Measurements from ENCODE around the gene OLFML2B. TPM values are rescaled to one million over a fixed set of nuclear protein-coding genes. Genes with fewer than 3 reads are reported as not detected.
A peak's percentile ranks its signal among the peaks of the same experiment; 100 is the strongest.

Gene OLFML2B
- total and polyA plus RNA-seq, 12 donors: 5.5 to 24.4 (median 15.7) TPM

- DNase-seq: no peak
- peak overlapping the region in 2 of 5 donors; percentile 25 to 39 for H3K27ac ChIP-seq
- intact Hi-C loops (cut with DNase I): no loop called here
- TF ChIP-seq POLR2A (IDR thresholded peaks at IDR 0.05): no peak
- no peak for TF ChIP-seq CTCF (IDR thresholded peaks at IDR 0.05)
- H3K9me3 ChIP-seq (replicated peaks in 1 of 3): no peaks in the 10 kb centered on the region
- H3K36me3 ChIP-seq (replicated peaks in 1 of 2): no peaks in the 10 kb centered on the region
- H3K27me3 ChIP-seq: no peaks in the 10 kb centered on the region
- H3K4me3 ChIP-seq: peak overlapping the region in 1 of 4 donors; percentile 66
- peaks cover 0 to 6% of the 10 kb centered on the region in 2 donors for H3K4me1 ChIP-seq (replicated peaks in 1 of 2)
- WGBS, 4 donors: 82 to 83% (median 82%) methylated on average over 9 of the region's 9 CpGs
Measured at GRCh38 chr1:162022626-162023025, 1.0 kb downstream of the OLFML2B start.

GRCh38 chr1:162021124-162021523, 2.5 kb downstream of the OLFML2B start:
- intact Hi-C loops (cut with DNase I): no loop called here
- Histone ChIP-seq H3K36me3 (replicated peaks in 1 of 2) (no peaks in the 10 kb centered on the region), H3K4me3 (no peak overlapping the region), H3K27me3 (no peaks in the 10 kb centered on the region), H3K27ac (peak overlapping the region in 1 of 5 donors; percentile 17), H3K4me1 (replicated peaks in 1 of 2) (peaks cover 0 to 9% of the 10 kb centered on the region in 2 donors), H3K9me3 (replicated peaks in 1 of 3) (no peaks in the 10 kb centered on the region)
- 76 to 92% (median 80%) methylated on average over 4 of the region's 4 CpGs for WGBS, 4 donors
- TF ChIP-seq POLR2A (IDR thresholded peaks at IDR 0.05) (no peak), CTCF (IDR thresholded peaks at IDR 0.05) (no peak)
- DNase-seq: no peak

DNA sequence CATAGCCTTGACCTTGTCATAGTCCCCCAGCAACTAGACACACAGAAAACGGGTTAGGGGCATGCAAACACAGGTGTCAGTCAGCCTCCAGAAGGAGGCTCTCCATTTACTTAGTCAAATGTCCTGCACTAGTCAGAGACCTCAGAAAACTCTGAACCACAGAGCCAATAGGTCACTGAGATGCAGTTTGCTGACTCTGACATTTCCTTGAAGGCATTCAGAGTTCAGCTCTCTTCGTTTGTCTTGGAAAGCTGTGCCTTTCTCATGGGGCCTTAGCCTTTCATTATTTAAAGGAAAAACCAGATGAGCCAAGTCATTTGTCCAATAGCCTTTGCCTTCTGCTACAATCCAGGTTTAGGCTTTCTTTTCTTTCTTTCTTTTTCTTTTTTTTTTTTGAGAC, 3.5 kb downstream of the OLFML2B start:
- no peaks in the 10 kb centered on the region for H3K9me3 ChIP-seq (replicated peaks in 1 of 3)
- H3K4me3 ChIP-seq: no peak overlapping the region
- H3K4me1 ChIP-seq (replicated peaks in 1 of 2): peaks cover 4 to 18% of the 10 kb centered on the region in 2 donors
- H3K36me3 ChIP-seq (replicated peaks in 1 of 2): no peaks in the 10 kb centered on the region
- TF ChIP-seq POLR2A (IDR thresholded peaks at IDR 0.05): no peak
- WGBS, 4 donors: 57 to 63% (median 57%) methylated on average over 2 of the region's 2 CpGs
- intact Hi-C loops (cut with DNase I): no loop called here
- no peaks in the 10 kb centered on the region for H3K27me3 ChIP-seq
- DNase-seq: no peak
- no peak overlapping the region for H3K27ac ChIP-seq

GRCh38 chr1:162019446-162019845, 4.2 kb downstream of the OLFML2B start:
- H3K27ac ChIP-seq: peak overlapping the region in 1 of 5 donors; percentile 14
- intact Hi-C loops (cut with DNase I): no loop called here
- no peak overlapping the region for H3K4me3 ChIP-seq
- H3K9me3 ChIP-seq (replicated peaks in 1 of 3): no peaks in the 10 kb centered on the region
- 73 to 84% (median 76%) methylated on average over 2 to 3 of the region's 3 CpGs for WGBS, 4 donors
- no peak for DNase-seq
- no peaks in the 10 kb centered on the region for H3K27me3 ChIP-seq
- TF ChIP-seq CTCF (IDR thresholded peaks at IDR 0.05) (no peak), POLR2A (IDR thresholded peaks at IDR 0.05) (no peak)
- H3K4me1 ChIP-seq (replicated peaks in 1 of 2): peaks cover 9 to 22% of the 10 kb centered on the region in 2 donors
- H3K36me3 ChIP-seq (replicated peaks in 1 of 2): no peaks in the 10 kb centered on the region

DNA sequence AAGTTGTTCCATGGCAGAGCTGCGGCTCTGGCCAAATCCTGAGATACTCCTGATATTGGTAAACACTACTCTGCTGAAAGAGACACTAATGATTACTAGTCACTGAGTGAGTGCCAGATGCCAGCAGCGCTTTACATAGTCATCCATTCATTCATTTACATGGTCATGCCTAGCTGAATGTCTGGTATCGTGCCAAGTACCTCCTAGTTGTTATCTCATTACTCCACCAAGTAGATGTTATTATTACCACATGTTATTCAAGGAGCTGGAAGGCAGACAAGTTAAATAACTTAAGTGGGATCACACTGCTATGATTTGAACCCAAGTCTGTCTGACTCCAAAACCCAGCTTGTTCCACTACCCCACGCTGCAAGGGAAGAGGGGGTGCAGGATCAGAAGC, 4.7 kb downstream of the OLFML2B start:
- no peaks in the 10 kb centered on the region for H3K27me3 ChIP-seq
- TF ChIP-seq CTCF (IDR thresholded peaks at IDR 0.05): no peak
- TF ChIP-seq POLR2A (IDR thresholded peaks at IDR 0.05): no peak
- peak overlapping the region in 1 of 5 donors; percentile 14 for H3K27ac ChIP-seq
- H3K4me1 ChIP-seq (replicated peaks in 1 of 2): peaks cover 9 to 22% of the 10 kb centered on the region in 2 donors
- intact Hi-C loops (cut with DNase I): no loop called here
- 66 to 98% (median 90%) methylated on average over 4 of the region's 4 CpGs for WGBS, 4 donors
- H3K36me3 ChIP-seq (replicated peaks in 1 of 2): no peaks in the 10 kb centered on the region
- no peaks in the 10 kb centered on the region for H3K9me3 ChIP-seq (replicated peaks in 1 of 3)
- no peak for DNase-seq
- no peak overlapping the region for H3K4me3 ChIP-seq
